GOT3 (cell line): ENCODE results near the gene TENM4.
"Not testable (repeated sequence)": the region's sequence is repeated elsewhere in the genome, so short reads cannot be mapped to it uniquely, and the experiment has no call there.

Experiments used
- DNase-seq: peaks from one replicate; lab custom pipeline; 2025; ENCODE audit warnings: mixed read lengths; lab: John Stamatoyannopoulos, UW

TENM4 gene

GRCh38 chr11:79021601-79022000 is 419.2 kb downstream of the TENM4 start:
- no peak for DNase-seq

DNA sequence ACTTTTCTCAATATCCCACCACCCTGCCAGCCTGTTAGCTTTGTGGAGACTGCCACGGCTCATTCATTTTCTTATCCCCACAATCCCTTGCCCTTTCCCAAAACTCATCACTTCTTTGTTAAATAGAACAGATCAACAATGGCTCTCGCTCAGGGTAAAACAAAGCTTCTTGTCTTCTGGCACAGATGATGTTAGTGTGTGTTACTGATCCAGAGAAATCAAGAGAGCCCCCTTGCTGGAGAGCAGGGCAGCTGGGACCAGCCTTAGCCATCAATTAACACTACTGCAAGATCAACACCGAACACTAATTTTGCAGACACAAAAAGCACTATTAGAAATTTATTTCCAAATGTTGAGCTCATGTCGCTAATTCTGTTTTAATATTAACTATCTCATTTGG is 420.9 kb downstream of the TENM4 start:
- no peak for DNase-seq

DNA sequence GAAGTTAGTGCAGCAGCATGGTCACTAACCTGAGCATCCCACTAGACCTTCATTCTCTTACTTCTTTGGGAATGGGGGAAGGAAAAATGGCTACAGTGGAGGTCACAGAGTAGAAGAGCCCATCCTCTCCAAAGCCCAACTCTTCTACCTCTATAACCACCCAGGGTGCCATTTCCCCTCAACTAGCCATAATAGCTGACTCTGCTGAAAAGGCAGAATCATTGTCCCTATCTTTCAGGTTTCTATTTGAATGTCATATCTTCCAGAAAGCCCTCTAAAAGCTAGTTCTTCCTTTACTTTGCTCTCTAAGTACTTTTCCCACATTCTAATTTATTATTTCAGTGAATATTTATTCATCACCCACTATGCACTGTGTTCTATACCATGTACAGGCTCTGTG is 421.6 kb downstream of the TENM4 start:
- DNase-seq: no peak

DNA sequence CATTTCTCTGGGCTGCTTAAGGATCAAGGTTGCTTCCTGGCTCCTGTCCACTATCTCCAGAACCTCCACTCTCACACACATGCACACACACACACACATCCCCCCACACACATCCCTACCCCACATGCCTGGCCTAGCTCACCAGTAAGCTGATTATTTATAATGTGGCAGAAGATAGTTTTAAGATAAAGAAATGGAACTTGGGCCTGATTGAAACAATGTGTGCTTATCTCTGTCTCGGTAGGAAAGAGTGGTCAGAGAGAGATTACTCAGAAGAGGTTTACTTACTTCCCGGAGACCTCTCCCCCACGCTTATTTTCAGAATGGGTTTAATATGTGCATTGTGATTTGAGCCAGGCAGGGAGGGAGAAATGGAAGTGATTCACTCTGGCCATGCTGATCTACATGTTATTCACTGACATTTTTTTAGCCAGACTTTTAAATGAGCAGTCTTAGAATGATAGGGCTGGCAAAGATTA is 422.4 kb downstream of the TENM4 start:
- DNase-seq: no peak

- DNase-seq: no peak
Observed at GRCh38 chr11:79017811-79018210, 423.0 kb downstream of the TENM4 start.

GRCh38 chr11:79013509-79013908 is 427.3 kb downstream of the TENM4 start:
- DNase-seq: no peak

- DNase-seq: no peak
Observed at GRCh38 chr11:79011357-79011756, 429.5 kb downstream of the TENM4 start.

DNA sequence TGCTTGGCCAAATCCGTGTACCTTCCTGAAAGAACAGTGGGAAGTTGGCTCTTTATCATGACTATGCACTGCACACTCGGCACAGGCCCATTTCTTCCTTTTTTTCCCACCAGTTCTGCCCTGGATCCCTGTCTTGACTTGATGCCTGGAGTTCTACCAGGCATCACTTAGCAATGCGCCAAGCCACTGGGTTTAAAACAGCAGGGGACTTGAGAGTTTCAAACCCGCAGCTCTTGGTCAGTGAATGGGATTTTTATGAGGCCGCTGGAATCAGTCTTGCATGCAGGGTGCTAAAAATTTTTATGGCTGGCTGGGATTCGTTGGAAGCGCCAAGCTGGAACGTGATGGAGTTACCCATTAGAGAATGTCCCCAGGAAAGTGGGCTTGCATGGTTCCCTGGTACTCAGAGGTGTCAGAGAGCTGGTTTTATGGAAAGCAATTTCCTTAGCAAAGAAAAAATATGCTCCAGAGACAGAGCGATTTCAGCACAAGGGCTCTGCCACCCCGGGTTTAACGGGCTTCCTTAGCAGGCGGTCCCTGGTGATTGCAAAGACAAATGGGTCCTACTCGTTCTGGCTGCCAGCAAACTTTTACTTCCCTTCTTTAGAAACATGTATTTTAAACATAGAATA is 432.9 kb downstream of the TENM4 start:
- DNase-seq: no peak

GRCh38 chr11:79006854-79007253 is 434.0 kb downstream of the TENM4 start:
- no peak for DNase-seq

GRCh38 chr11:78996007-78996406 is 444.8 kb downstream of the TENM4 start:
- DNase-seq: no peak

- DNase-seq: no peak
Observed at GRCh38 chr11:78995171-78995570, 445.7 kb downstream of the TENM4 start.

DNA sequence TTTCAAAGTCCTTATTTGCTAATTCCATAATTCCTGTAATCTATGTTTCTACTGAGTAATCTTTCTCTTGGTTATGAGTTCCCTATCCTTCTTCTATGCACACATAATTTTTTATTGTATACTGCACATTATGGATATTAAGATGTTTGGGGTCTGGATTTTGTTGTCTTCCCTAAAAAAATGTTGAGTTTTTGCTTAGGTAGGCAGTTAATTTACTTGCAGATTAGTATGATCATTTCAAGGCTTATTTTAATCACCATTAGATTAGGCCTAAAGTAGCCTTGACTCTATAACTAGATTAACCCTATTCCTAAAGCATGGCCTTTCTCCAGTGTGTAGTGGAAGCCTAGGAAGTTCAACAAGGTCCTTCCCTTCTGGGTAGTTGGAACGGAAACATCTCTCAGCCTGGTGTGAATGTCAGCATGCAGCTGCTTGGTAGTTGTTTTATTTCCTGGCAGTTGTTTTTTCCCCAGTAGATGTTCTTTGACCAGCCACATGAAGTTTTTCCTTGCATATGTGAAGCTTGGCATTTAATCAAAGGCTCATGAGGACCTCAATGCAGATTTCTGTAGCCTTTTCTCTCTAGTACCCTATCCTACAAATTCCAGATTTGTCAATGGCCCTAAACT is 446.9 kb downstream of the TENM4 start:
- DNase-seq: no peak

DNA sequence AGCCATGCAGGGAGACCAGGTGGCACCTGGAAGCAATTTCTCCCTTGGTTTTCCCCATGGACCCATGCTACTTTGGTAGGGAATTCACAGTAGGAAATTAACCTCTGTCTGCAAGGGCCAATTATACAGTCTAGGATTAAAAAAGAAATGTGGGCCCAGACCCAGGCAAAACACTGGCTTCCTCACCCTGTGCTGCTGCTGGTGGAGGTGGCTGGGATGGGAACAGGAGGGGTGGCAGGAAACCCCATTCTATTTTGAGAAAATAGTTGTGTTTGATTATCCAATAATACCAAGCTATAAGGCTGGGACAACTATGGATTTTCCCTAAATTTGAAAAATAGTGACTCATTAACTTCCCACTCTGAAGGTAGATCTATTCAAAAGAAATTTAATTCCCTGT is 449.1 kb downstream of the TENM4 start:
- DNase-seq: no peak

DNA sequence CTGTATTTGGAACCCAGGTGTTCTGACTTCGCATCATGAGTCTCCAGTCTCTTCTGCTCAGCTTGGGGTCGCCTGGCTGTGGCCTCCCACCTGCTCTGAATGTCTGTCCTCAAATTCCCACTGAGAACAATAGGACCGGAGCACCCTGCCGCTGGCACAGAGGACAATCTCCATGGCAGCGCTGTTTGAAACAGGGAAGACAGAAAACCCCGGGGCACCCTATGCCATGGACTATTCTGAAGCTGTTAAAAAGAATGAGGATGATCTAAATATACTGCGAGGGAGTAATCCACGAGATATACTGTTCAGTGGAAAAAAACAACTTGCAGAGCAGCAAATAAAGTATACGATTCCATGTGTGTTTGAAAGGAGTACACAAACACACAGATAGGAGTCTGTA is 450.6 kb downstream of the TENM4 start:
- DNase-seq: no peak

GRCh38 chr11:78987748-78988147 is 453.1 kb downstream of the TENM4 start:
- no peak for DNase-seq

DNA sequence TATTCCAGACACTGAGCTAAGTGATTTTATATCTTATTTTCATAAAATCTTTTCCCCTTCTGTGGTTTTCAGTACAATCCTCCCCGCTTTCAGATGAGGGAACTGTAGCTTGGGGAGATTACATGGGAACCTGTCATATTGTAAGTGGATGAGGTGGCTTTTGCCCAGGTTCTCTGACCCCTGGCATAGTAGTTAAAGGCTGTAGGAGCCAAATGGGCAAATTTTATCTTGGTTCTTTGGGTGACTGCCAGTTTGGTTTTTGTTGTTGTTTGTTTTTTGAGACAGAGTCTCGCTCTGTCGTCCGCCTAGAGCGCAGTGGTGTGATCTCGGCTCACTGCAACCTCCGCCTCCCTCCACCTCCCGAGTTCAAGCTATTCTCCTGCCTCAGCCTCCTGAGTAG is 454.5 kb downstream of the TENM4 start:
- DNase-seq: no peak

DNA sequence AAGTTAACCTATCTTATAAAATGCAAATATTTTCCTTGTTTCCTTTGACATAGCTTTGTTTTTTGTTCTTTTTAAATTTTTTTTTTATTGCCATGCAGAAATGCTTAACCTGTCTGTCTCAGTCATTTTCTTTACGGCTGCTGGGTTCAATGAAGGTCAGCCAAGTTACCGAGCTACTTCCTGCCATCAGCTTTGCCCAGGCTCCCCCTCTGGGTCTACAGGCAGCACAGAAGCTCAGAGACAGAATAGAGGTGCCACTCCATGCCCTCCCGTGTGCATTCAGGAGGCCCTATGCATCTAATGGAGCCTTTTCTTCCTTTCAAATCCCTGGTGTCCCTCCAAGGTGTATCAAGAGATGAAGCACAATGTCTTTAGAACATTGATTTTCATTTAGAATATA is 455.2 kb downstream of the TENM4 start:
- DNase-seq: no peak

- no peak for DNase-seq
Observed at GRCh38 chr11:78982473-78982872, 458.4 kb downstream of the TENM4 start.

GRCh38 chr11:78981153-78981552 is 459.7 kb downstream of the TENM4 start:
- no peak for DNase-seq

DNA sequence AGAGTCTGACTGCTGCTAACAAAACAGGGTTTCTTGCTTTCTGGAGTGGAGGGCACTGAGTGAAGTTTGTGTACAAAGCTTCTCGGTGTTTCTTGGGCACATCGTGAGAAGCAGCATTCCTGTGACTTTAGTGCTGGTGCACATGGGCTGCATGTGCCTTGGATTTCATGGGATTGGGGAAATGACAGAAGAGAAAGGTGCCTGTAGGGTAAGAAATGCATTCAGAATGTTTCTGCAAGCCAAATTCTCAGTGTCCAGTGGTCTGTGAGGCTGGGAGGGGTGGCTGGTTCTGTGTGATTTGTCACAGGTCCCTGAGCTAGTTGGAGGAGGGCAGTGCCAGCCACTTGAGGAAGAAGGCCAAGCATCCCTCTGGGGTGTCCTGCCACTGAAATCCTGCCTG is 462.0 kb downstream of the TENM4 start:
- no peak for DNase-seq

DNA sequence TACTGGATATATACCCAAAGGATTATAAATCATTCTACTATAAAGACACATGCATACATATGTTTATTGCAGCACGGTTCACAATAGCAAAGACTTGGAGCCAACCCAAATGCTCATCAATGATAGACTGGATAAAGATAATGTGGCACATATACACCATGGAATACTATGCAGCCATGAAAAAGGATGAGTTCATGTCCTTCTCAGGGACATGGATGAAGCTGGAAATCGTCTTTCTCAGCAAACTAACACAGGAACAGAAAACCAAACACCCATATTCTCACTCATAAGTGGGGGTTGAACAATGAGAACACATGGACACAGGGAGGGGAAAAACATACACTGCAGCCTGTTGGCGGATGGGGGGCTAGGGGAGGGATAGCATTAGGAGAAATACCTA is 463.0 kb downstream of the TENM4 start:
- DNase-seq: not testable (repeated sequence)

GRCh38 chr11:78977009-78977408 is 463.8 kb downstream of the TENM4 start:
- no peak for DNase-seq

DNA sequence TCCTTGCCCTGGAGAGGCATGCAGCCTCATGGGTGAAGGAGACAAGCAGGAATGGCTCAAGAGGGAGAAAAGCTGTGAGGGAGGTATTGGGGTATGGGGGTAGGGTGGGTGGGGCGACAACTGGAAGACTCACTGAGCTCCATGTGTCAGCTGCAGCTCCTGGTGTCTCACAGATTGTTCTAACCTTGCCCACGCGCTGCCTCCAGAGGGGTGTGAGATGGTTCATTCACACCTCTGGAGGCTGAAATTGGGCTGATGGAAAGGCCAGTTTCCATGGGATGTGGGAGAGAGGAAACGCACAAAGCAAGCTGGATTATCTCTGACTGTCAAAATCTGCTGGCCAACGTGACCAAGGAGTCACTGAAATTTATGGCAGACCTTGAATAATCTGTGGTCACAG is 465.7 kb downstream of the TENM4 start:
- no peak for DNase-seq

DNA sequence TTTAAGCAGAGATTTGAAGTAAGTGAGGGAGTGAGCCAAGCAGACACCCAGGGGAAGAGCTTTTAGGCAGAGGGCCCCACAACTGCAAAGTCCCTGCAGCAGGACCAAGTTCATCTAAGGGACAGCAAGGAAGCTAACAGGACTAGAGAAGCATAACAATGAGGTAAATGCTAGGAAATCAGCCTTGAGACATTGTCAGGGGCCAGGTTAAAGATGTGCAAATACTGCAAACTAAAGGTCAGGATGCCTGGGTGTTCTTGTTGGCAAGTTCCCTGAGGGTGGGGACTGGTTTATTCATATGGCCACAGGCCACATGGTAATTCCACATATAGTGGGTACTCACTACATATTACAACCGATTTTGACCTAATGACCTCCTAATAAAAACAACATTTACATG is 467.0 kb downstream of the TENM4 start:
- no peak for DNase-seq
